HL-60 (cell line): Measurements from ENCODE around the gene CEP85.

ENCODE experiments used
- DNase-seq, 2 experiments: peaks; one replicate each; pipeline ENCODE4 v3.0.0-alpha.2; 2010 to 2020; ENCODE audit warnings: low read depth in 1 of 2, low spot score in 1 of 2
- H3K27ac ChIP-seq: fragments of 250-450 bp; sonication (Bioruptor Pico); replicated peaks from 2 replicates; pipeline ENCODE4 v1.5.1; 2020; ENCODE audit warnings: mild to moderate bottlenecking, moderate library complexity
- H3K27me3 ChIP-seq: fragments of 250-450 bp; sonication (Bioruptor Pico); 2 replicates; pipeline ENCODE4 v1.5.1; 2021; ENCODE audit warnings: mild to moderate bottlenecking, moderate library complexity; ENCODE audit not compliant: insufficient read depth, poor library complexity, severe bottlenecking
- H3K4me3 ChIP-seq: replicated peaks from 2 replicates; pipeline ENCODE4 v1.5.1; 2011; ENCODE audit warnings: mild to moderate bottlenecking, control low read depth, low read length; ENCODE audit not compliant: insufficient read depth
- CTCF ChIP-seq: IDR thresholded peaks from one replicate; pipeline ENCODE4 v1.5.1; 2011; ENCODE audit warnings: low read length, control low read depth, inconsistent platforms; ENCODE audit not compliant: insufficient read depth
- GABPA ChIP-seq: IDR thresholded peaks from 2 replicates; pipeline ENCODE4 v1.6.1; 2012; ENCODE audit warnings: low read depth
- POLR2AphosphoS5 ChIP-seq: IDR thresholded peaks from 2 replicates; pipeline ENCODE4 v1.6.1; 2012; ENCODE audit warnings: low read depth
- REST ChIP-seq: IDR thresholded peaks from 2 replicates; pipeline ENCODE4 v1.6.1; 2012; ENCODE audit warnings: low read depth; ENCODE audit not compliant: insufficient replicate concordance
- SPI1 ChIP-seq: IDR thresholded peaks from 2 replicates; pipeline ENCODE4 v1.6.1; 2012; ENCODE audit warnings: low read depth, mild to moderate bottlenecking, borderline replicate concordance

Gene CEP85

GRCh38 chr1:26302733-26303405 is 68.9 kb downstream of the CEP85 start:
- Histone ChIP-seq H3K4me3 (no peak overlapping the region), H3K27ac (no peak overlapping the region), H3K27me3 (no peaks in the 10 kb centered on the region)
- DNase-seq: no peak
- TF ChIP-seq GABPA (no peak), POLR2AphosphoS5 (no peak), CTCF (no peak), SPI1 (no peak), REST (no peak)

DNA sequence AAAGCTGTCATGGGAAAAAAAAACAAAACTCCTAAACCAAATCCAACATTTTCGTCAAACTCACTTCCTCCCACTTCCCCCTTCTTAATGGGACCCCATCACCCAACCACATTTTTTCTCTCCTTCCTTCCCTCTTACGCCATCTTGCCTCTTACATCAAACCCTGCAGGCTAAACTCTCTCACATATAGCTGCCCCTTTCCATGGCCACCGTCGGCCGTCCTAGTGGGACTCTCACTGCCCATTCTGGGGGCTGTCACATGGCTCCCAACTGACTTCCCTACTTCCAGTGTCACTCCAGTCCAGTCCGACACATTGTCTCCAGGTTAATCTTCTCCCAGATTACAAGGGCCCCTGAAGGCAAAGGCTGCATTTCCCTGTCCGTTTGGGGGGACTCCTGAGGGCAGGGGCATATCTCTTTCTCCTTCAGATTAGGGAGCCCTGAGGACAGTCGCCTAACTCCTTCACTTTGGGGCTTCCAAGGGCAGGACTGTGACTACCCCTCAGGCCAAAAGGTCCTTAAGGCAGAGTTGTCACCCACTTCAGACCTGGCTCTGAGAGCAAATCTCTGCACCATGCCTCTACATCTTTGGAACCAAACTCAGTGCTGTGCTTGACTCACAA is 71.8 kb downstream of the CEP85 start:
- no peak for TF ChIP-seq REST
- TF ChIP-seq POLR2AphosphoS5: peak; percentile 45
- TF ChIP-seq SPI1: peak; percentile 86
- no peaks in the 10 kb centered on the region for H3K27me3 ChIP-seq
- peak; percentile 73 to 76 for DNase-seq
- peak overlapping the region; percentile 93 for H3K4me3 ChIP-seq
- peak overlapping the region; percentile 87 for H3K27ac ChIP-seq

GRCh38 chr1:26306290-26307229 is 72.6 kb downstream of the CEP85 start, which contains the start of gene UBXN11:
Gene UBXN11, minus strand, starts transcription at chr1:26306636. Its CDS starts 3,753 bp downstream, at chr1:26302883.
- peak; percentile 27; the same call in 1 of the 2 replicates for TF ChIP-seq SPI1
- no peak for TF ChIP-seq CTCF
- no peaks in the 10 kb centered on the region for H3K27me3 ChIP-seq
- H3K4me3 ChIP-seq: peak within 1 kb of the TSS; percentile 93
- peak; percentile 98 for DNase-seq
- peak within 1 kb of the TSS; percentile 87 for H3K27ac ChIP-seq

DNA sequence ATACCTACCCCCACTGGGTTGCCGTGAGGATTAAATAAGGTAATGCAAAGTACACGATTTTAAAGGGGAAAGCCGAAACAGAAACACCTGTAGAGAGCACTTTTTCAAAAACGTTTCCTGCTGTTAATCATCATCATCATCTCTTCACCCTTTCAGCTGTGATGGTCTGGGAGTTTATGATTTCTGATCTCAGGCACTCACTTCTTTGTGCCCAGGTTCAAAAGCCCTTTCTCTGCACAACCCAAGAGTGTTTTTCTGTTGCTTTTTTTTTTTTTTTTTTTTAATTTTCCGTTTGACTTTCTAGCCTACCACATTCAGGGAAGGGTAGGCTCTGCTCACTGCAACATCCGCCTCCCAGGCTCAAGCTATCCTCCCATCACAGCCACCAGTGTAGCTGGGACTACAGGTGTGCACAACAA is 73.4 kb downstream of the CEP85 start:
- TF ChIP-seq SPI1: no peak
- TF ChIP-seq REST: no peak
- TF ChIP-seq GABPA: no peak
- TF ChIP-seq POLR2AphosphoS5: no peak
- TF ChIP-seq CTCF: no peak
- Histone ChIP-seq H3K27me3 (no peaks in the 10 kb centered on the region), H3K27ac (peak overlapping the region; percentile 87), H3K4me3 (no peak overlapping the region; the same call in 1 of the 2 replicates)
- DNase-seq: no peak
